ENCODE results near the gene PLPP4.

Gene PLPP4

DNA sequence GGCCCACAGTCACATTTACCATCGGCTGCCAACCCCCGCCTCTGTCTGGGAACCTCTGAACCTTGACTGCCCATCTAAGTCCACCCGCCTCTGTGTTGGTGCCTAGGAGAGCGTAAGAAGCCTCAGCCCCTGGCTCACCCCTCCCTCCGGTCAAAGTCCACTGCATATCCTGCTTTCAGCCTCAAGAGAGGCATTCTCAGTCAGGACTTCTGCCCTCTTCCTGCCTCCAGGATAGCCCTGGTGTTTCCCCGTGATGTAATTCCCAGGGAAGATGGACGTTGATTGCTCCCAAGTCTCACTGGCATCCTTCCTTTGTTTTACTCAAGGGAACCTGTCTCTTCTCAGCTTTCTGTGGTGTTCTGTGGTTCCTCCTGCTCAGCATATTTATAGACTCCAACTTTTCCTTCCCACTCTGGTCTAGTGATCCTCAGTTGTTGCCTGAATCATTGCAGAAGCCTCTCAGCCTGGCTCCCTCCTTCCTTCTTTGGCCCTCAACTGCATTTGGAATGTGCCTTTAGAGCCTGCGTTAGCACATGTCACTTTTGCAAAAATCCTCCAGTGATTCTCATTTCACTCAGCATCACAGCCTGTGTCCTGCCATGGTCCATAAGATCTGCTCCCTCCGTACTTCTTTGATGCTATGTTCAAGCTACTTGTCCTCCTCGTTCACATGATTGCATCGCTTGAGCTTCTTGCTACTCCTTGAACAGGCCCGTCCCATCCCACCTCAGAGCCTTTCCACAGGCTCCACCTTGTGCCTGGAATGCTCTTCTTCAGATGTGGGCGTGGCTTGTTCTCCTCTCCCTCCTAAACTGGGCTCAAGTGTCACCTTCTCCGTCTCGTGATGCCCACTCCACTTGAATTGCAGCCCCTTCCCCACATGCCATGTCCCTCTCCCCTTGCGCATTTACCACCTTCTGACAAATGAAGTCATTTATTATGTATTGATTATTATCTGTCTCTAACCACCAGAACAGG, 124.2 kb downstream of the PLPP4 start:
- no peak for DNase-seq

DNA sequence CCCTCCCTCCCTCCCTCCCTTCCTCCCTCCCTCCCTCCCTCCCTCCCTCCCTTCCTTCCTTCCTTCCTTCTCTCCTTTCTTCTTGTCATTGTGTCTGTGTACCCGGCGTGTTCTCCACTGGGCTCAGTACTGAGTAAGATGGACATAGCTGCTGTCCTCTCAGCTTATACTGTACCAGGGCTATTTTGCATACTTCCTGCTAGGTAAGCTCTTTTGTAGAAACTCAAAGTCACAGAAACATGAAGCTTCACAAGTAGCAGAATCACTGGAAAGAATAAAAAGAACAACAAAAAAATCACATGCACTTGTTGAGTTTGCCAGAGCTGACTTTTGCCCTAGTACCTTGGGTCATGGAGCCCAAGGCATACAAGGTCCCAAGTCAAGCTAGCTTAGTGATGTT, 125.7 kb downstream of the PLPP4 start:
- no peak for DNase-seq

DNA sequence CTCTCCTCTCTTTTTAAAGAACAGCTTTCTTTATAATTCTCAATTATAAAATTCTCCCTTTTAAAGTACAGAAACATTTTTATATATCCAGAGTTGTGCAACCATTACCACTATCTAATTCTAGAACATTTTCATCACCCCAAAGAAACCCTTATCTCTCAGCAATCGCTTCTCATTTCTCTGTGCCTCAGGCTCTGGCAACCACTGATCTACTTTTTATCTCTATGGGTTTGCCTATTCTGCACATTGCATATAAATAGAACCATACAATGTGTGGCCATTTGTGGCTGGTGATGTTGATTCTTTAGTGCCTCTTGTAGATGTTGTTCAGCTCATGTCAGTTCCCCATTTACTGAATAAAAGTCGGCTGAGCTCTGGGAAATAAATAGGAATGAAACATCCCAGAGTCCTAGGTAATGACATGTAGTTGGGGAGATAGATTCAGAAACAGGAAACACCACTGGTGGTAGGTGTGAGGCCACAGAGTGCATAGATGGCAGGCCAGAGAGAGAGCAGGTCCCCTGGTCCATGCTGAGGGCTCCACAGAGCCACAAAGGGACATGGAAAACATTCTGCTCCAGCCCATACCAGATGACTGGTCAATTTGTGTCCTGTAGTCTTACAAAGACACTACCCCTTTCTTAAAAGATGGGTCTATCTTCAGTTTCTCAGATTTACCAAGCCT, 126.5 kb downstream of the PLPP4 start:
- DNase-seq = no peak

DNA sequence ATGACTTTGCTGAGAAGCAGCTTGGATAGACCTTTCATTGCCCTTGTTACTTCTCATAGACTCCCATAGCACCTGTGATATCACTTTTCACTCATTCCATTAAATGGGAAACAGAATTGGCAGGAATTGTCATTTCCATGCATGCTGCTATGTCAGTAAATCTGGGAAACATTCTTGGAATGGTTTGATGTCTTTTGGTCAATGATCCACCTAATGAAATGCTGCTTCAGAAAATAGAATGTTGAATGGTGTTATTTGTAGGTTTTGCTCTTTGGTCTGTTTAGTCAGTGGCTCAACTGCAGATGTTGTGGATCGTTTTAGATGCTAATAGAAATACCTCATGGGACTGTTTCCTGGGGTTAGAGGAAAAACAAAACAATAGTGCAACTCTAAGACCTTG, 127.8 kb downstream of the PLPP4 start:
- no peak for DNase-seq

DNA sequence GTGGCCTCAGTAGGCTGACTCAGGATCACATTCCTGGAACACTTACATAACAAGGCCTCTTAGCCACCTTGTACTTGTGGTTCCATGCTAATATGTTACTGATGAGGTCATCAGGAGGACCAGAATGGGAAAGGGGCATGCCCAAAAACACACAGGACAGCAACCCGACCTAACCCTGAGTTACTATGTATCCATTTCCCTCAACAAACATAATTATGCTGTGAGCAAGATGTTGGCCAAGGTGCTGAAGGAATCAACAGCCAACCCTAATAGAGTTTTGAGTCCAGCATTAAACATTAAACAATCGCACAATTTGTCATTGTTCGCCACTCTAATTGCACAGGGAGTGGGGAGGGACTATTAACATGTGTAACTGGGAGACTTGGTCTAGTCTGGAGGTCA, 129.4 kb downstream of the PLPP4 start:
- DNase-seq = no peak

DNA sequence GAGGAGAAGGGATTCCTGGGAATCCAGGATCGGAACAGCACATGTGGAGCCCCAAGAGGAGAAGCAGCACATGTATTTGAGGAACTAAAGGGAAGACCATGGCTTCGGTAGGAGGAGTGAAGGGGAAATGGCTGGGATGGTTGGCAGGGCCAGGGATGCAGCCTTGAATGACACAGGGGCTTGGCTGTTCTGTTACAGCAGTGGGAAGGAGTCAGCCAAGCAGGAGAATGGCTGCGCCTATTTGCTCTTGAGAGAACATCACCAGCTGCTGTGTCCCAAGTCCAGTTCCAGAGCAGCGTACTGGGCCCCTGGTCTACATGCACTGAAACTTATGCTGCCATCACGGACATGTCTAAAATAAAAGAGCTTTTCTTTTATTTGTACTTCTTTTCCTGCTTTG, 130.0 kb downstream of the PLPP4 start:
- DNase-seq = no peak

DNA sequence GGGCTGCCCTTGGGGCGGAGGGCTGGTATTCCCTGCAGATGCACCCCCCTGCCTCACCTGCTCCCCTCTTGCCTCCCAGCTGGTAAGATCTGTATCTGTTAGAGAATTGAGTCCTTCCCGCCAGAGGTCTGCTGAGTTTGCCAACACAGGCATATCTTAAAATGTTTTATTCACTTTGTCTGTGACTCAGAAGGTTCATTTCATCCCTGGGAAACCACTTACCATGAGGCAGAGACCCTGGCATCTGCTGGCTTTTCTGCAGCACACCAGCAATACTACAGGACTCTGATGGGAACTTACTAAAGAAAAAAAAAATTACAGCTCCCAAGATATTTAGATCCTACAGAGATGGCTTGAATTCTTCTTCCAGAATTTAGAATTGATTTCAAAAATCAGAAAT, 131.3 kb downstream of the PLPP4 start:
- no peak for DNase-seq

DNA sequence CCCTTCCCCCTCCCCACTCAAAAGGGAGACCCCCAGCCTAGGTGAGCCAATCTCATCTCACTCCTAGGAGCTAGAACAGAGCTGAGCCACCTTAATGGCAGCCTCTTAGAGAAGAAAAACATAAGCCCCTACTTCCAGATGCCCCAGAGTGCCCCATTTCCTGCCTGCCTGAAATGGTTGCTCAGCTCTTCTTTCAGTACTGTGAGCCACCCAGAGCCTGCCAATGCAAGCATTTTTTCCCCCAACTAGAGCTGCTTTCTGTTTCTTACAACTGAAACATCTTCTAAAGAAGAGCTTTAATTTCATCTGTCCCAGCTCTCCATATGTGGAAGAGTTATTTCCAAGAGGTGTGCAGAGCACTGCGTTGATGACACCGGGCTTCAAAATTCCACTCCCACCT, 136.7 kb downstream of the PLPP4 start:
- no peak for DNase-seq

DNA sequence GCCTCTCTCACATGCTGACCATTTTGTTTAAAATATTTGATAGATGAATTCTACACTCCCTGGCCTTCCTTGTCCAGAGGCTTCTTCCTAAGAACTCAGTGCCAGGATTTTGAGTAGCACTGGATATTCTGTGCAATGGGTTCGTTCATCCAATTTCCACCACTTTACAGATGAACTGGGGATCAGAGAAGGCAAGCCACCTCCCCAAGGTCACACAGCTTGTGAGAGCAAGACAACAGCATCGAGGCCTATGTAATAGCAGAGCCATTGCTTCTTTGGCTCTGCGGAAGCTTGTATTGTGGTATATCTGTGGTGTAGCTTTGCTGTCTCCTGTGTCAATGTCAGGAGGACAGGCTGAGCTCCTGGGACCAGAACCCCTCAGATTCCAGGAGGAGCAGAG, 140.9 kb downstream of the PLPP4 start:
- no peak for DNase-seq

DNA sequence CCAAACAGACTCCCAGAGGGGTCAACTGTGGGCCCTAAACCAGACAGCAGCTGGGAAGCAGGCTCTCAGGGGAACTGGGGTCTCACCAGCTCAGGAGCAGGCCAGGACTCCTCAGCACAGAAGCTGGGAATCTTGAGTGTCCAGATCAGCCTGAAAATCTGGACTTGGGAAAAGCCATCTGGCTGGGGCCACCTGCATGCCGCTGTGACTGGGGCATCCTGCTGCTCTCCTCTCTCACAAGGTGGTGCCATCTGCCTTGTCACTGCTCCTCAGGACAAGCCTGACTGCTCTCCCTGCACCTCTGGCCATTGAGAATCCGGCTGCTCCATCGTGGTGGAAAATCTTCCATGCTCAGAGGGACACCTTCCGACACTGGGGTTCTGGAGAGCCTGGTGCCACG, 141.4 kb downstream of the PLPP4 start:
- DNase-seq = no peak

DNA sequence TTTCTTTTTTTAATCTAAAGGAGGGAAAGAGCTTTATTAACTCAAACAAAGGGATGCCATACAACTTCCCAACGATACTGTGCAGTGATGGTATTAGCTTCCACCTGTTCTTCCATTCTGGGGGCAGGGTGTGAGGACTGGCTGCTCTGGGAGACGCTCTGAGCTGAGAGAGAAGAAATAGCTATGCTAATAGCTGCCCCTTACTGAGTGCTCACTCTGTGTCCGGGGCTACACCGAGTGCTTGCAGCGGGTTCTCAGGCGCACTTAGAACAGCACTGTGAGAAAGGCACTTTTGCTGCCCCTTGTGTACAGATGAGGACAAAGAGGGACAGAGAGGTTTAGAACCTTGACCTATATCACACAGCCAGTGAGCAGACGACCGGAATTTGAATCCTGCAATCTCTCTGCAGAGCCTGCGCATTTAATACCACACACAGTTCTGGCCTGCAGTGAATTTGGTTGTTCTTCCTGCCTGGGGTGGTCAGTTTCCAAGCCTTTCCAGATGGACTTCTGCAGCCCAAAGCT, 142.2 kb downstream of the PLPP4 start:
- DNase-seq = no peak

DNA sequence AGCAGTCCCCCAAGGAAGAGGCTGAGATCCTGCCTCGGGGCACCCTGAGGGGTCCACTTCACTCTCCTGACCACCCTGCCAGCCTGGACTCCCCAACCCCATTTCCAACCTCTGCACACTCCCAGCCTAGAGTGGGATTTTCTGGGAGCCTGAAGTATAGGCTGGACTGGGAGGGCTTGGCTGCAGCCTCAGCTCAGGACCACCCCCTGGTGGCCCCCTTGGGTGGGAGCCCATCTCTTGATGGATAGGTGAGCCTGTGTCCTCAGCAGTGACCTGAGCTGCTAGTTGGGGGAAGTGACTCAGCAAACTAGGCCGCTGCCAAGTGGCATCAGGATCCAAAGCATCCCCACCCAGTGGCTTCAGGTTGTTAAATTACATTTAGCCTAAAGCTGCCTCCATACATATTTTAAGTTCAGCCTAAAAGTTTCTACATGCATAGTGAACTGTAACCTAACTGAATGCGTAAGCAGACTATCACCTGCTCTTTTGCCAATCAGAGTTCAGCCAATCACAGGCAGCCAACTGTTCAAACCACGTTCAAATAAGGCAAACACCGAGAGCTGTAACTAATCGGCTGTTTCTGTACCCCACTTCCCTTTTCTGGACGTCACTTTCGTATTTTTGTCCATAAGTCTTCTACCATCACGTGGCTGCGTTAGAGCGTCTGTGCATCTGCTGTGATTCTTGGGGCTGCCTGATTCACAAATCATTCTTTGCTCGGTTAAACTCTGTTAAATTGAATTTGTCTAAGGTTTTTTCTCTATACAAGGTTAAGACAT, 144.0 kb downstream of the PLPP4 start:
- no peak for DNase-seq

DNA sequence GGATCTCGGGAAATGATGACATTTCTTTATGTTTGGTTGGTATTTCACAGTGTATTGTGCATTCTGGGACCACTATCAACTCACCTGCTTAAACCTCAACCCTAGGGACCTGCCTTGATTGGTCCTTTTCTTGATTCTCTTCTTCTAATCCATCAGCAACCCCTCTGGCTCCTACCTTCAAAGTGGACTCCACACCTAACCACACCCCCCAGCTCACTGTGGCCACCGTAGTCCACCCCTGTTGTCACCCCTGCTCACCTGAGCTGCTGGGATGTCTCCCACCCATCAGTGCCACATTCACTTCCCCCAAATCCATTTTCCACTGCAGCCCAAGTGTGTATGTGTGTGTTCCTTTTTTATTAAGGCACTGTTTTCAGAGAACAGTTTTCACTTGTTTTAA, 145.0 kb downstream of the PLPP4 start:
- DNase-seq = no peak

DNA sequence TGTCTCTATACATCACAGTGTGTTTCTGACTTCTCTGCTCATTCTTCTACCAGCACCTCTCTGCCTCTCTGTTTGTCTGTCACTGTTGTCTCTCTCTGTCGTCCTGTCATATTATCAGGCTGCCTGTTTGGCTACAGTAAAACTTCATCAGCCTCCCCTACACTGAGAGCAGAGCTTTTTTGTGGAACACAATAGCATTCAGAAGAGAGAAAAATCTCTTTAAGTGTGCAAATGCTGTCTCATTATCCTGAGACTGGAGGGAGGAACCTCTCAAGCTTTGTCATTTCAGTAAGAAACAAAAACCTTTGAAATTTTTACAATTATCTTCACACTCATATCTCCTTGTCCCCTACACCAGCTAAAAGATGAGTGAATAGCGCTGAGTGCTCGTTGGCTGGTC, 148.4 kb downstream of the PLPP4 start:
- DNase-seq = no peak

DNA sequence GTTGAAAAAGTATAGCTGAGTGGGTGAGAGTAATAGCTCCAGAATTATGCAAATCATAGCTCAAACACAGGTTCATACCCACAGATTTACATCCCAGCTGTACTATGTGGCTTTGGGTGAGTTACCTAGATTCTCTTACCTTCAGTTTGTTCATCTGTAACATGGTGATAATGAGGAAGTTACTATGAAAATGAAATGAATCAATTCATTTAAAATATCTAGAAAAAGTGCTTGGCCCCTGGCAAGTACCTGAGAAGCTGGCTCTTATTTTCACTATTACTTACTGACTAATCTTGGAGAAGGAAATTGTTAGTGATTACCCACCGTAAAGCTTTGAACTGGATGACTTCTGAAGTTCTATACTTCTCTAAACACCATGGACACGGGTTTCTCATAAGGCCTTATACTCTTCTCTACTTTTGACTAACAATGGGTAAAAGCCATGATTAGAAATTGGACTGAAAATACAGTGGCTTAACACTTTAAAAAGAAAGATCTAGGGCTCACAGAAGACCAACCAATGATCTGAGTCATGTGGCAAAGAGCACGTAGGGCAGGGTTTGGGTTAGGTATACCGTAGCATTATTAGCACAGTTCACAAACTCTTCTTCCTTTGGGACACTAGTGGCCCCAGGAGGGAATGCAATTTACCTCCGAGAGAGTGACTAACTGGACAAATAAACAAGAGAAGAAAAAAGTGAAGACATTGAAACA, 149.2 kb downstream of the PLPP4 start:
- no peak for DNase-seq

DNA sequence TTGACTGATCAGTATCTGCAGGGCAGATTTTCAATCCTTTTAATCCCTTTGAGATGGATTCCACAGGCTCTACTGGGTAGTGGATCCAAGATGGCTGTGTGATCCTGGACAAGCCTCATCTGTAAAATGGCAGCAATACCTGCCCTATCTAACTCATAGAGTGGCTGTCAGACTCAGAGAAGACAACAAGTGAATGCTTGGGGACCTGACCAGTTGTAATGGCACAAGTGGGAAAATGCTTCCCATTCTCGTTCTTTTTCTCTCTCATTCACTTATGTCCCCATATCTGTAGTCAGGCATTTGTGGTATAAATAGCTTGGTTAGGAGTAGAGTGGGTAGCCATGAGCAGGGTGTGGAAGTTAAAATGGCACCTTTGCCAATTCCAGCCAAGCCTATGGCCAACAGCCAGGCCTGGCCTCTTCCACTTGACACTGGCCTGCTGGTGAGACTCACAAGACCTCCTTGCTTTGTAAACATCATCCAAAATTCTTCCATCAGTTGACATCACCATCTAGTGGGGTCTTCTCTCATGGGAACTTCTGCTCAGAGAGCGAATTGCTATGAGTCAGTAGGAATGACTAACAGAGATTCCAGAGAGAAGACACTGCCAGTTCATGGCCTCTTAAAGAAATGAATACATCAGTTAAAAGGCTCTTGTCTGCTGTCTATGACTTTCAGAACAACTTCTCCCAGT, 150.1 kb downstream of the PLPP4 start:
- no peak for DNase-seq

DNA sequence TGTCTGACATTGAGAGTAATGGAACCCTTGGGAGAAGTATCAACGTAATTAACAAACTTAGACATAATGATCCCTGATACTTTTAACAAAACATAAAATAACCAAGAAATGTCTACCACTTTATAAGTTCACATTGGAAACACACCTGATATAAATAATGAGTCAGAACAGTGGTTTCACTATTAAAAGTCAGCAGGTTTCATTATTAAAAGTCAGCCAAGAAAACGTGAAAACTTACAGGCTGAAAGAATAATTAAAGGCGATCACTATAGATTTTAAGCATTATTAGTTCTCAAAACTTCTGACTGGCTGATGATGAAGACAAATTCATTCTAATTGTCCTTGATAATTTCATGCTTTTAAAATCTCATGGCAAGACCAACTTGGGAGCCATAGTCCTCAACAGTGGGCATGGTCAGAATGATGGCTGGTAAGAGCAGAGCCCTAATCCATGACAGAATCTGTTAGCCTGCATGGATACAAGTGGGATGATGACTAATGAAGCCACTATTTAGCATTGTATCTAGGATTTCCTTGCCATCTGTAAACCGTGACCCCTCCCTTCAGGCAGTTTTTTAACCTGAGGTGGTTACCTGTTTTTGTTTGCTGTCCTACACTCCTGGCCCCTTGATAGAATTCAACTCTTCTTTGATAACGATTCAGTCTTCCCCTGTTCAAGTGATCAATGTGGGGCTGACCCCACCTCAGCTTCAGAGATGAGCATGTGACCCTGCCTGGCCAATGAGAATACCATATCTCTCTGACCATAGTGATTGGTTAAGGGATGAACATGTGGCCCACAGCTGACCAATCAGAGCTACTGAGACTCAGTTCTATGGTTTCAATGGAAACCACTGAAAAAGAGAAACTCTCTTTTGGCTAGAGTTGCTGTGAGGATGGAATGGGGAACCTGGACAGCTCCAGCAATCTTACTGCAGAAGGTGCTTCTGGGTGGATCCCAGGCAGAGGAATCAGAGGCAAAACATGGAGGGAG, 151.0 kb downstream of the PLPP4 start:
- DNase-seq = no peak

DNA sequence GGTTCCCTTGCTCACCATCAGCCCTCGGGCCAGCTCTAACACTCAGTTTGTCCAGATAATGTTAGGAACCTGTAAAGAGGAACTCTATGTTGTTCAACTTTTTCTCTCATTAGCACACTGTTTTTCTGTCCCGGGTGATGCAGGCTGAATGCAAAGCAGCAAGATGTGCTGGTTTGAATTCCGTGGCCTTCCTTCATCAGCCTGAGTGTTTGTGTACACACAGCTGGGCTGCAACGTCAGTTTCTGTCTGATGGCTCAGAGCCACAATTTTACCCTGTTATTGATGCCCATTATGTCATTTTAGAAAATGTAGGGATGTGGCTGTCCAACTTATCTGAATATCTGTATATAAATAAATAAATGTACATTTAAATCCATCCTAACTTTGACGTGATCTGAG, 152.0 kb downstream of the PLPP4 start:
- DNase-seq = no peak

DNA sequence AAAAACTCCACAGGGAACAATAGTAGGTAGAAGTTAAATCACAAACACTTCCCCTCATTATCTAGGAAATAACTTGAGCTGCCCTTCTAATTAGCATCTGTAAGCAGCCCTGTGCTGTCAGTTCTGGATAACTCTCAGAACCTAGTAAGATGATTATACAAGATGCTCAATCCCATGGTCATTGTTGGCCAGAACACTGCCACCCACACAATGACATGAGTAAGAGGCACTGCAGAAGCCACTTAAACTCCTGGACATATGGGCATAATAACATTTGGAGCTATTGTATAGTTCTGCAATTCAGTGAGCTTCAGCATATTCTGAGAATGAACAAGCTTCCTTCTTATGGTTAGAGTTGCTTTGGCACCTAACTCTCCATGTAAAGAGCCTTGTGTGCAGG, 153.8 kb downstream of the PLPP4 start:
- no peak for DNase-seq

DNA sequence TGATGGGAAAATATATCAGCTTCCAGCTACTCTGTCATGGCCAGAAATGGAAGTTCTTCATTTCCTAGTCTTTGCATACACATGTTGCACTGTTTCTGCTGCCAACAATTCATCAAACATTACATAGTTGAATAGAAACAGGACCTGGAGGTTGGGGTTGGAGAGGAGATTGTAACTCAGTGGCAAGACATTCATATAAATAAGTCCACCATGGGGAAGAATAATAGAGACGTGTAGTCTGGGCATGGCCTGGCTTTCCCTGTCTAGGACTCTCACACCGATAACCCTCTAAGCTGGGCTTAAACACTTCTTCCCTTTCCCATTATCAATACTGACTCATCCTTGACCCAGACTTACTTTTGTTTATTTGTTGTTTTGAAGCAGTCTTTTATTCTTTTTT, 155.7 kb downstream of the PLPP4 start:
- DNase-seq = no peak

DNA sequence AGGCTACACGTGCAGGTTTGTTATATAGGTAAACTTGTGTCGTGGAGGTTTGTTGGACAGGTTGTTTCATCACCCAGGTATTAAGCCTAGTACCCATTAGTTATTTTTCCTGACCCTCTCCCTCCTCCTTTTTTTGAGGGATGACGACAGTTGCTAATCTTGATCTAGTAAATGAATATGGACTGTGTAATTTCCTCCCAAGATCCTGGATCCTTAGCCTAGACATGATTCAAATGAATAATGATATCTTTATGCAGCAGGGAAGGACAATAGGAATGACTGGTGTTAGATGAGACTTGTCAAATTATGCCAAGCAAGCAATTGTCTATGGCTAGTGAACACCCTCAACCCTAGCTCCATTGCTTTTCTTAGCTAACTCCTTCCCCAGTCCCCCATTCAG, 156.2 kb downstream of the PLPP4 start:
- DNase-seq = no peak
